Right atrium auricular region (tissue), 2 donors: Measurements from ENCODE around the gene PID1. TPM values are rescaled to one million over a fixed set of nuclear protein-coding genes. Genes with fewer than 3 reads are reported as not detected.
"Not testable (repeated sequence)": the region's sequence is repeated elsewhere in the genome, so short reads cannot be mapped to it uniquely, and the experiment has no call there.

Experiments used
- DNase-seq: peaks from one replicate; pipeline ENCODE4 v3.0.0-alpha.2; 2019; ENCODE audit warnings: low spot score
- H3K27ac ChIP-seq, 2 donors: fragments of 200-600 bp; sonication (generic); 1 replicate in 1 of 2; 2 replicates in 1 of 2; pipeline ENCODE4 v1.5.1; 2016 to 2019
- H3K27me3 ChIP-seq, 2 donors: fragments of 200-600 bp; sonication (generic); one replicate each; pipeline versions ENCODE4 v1.5.1 to v1.6.0; 2017 to 2019
- H3K36me3 ChIP-seq: fragments of 200-600 bp; sonication (generic); one replicate; pipeline ENCODE4 v1.5.1; 2016
- H3K4me1 ChIP-seq, 2 donors: fragments of 200-600 bp; sonication (generic); one replicate each; pipeline versions ENCODE4 v1.5.1 to v1.6.0; 2017 to 2019
- H3K4me3 ChIP-seq, 2 donors: fragments of 200-600 bp; sonication (generic); 1 replicate in 1 of 2; 2 replicates in 1 of 2; pipeline ENCODE4 v1.5.1; 2017 to 2019; ENCODE audit warnings: mild to moderate bottlenecking in 1 of 2, moderate library complexity in 1 of 2
- H3K9me3 ChIP-seq, 2 donors: fragments of 200-600 bp; sonication (generic); one replicate each; pipeline ENCODE4 v1.5.1; 2019
- CTCF ChIP-seq, 2 donors: fragments of 200-600 bp; sonication (generic); IDR thresholded peaks; one replicate each; pipeline ENCODE4 v1.5.1; 2019; ENCODE audit warnings: antibody characterized with exemption in 2 of 2
- total RNA-seq, 2 donors: library from RNA; depleted of rRNA; stranded (reverse); fragments of >200 nt; gene quantifications; one replicate each; pipeline ENCODE4 v1.1.0, GENCODE V29; 2016

Gene PID1
- total RNA-seq, 2 donors from 2014 or later, result 9.1 to 24.0 TPM

- Histone ChIP-seq H3K4me3 (no peak overlapping the region), H3K4me1 (peaks cover 0 to 5% of the 10 kb centered on the region in 2 donors), H3K27ac (no peak overlapping the region), H3K36me3 (no peaks in the 10 kb centered on the region), H3K27me3 (no peaks in the 10 kb centered on the region), H3K9me3 (peaks cover 5 to 19% of the 10 kb centered on the region in 2 donors)
- DNase-seq, result no peak
- no peak for TF ChIP-seq CTCF (IDR thresholded peaks at IDR 0.05)
Observed at GRCh38 chr2:229080172-229080571, 190.9 kb downstream of the PID1 start.

DNA sequence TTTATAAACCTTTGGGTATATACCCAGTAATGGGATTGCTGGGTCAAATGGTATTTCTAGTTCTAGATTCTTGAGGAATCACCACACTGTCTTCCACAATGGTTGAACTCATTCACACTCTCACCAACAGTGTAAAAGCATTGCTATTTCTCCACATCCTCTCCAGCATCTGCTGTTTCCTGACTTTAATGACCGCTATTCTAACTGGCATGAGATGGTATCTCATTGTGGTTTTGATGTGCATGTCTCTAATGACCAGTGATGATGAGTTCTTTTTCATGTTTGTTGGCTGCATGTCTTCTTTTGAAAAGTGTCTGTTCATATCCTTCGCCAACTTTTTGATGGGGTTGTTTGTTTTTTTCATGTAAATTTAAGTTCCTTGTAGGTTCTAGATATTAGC lies 194.2 kb downstream of the PID1 start:
- peaks cover 0 to 15% of the 10 kb centered on the region in 2 donors for H3K9me3 ChIP-seq
- H3K36me3 ChIP-seq, H3K27ac ChIP-seq, H3K4me3 ChIP-seq, H3K4me1 ChIP-seq, DNase-seq, H3K27me3 ChIP-seq: not testable (repeated sequence)

DNA sequence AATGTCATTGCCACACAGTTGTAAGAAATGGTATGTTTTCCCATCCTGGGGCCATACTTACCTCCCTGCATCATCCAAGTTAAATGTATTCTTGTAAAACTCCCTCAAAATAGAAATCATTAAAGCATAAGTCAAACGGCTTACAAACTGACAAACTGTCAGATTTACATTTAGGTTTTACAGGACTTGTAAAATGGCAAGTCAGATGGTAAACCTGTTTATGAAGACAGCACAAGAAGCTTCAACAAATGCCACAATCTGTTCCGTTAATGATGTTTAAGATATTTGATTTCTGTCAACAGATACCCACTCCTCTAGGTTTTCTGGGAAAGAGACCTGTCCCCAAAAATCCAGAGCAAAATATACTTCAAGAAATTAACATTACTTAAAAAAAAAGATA lies 197.2 kb downstream of the PID1 start:
- peaks cover 0 to 15% of the 10 kb centered on the region in 2 donors for H3K9me3 ChIP-seq
- H3K4me3 ChIP-seq, result no peak overlapping the region
- H3K4me1 ChIP-seq, result no peaks in the 10 kb centered on the region
- H3K27ac ChIP-seq, result no peak overlapping the region
- no peaks in the 10 kb centered on the region for H3K27me3 ChIP-seq
- no peak for DNase-seq
- no peaks in the 10 kb centered on the region for H3K36me3 ChIP-seq
- TF ChIP-seq CTCF (IDR thresholded peaks at IDR 0.05), result no peak

GRCh38 chr2:229071292-229071976 lies 199.7 kb downstream of the PID1 start:
- Histone ChIP-seq H3K27me3 (no peaks in the 10 kb centered on the region), H3K4me3 (no peak overlapping the region), H3K27ac (no peak overlapping the region), H3K4me1 (no peaks in the 10 kb centered on the region), H3K36me3 (no peaks in the 10 kb centered on the region), H3K9me3 (peaks cover 0 to 15% of the 10 kb centered on the region in 2 donors)
- no peak for TF ChIP-seq CTCF (IDR thresholded peaks at IDR 0.05)
- no peak for DNase-seq

GRCh38 chr2:229066121-229066715 lies 204.9 kb downstream of the PID1 start:
- H3K27ac ChIP-seq, result no peak overlapping the region
- H3K4me3 ChIP-seq, result no peak overlapping the region
- H3K9me3 ChIP-seq, result peaks cover 0 to 8% of the 10 kb centered on the region in 2 donors
- DNase-seq, result no peak
- TF ChIP-seq CTCF (IDR thresholded peaks at IDR 0.05), result no peak
- no peaks in the 10 kb centered on the region for H3K27me3 ChIP-seq
- no peaks in the 10 kb centered on the region for H3K36me3 ChIP-seq
- no peaks in the 10 kb centered on the region for H3K4me1 ChIP-seq

GRCh38 chr2:229064749-229065148 lies 206.3 kb downstream of the PID1 start:
- H3K4me3 ChIP-seq, result no peak overlapping the region
- H3K4me1 ChIP-seq, result no peaks in the 10 kb centered on the region
- peaks cover 0 to 12% of the 10 kb centered on the region in 2 donors for H3K9me3 ChIP-seq
- no peak for DNase-seq
- no peaks in the 10 kb centered on the region for H3K36me3 ChIP-seq
- H3K27me3 ChIP-seq, result no peaks in the 10 kb centered on the region
- TF ChIP-seq CTCF (IDR thresholded peaks at IDR 0.05), result no peak
- H3K27ac ChIP-seq, result no peak overlapping the region
